ENCODE results near the gene ABCC1.

The ABCC1 gene

DNA sequence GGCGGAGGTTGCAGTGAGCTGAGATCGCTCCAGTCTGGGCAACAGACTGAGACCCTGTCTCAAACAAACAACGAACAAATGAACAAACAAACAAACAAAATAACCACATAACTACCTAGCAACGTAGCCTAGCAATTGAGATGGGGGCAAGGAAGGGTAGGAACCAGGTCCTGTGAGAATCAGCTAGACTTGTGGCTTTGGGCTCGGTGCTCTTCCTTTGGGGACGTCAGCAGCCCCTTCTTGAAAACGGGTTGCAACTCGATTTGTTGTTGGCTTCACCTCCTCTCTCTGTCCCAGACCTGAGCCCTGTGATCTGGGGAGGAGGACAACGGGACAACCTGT is 72.2 kb downstream of the ABCC1 start:
- TF ChIP-seq, protein P1, sequence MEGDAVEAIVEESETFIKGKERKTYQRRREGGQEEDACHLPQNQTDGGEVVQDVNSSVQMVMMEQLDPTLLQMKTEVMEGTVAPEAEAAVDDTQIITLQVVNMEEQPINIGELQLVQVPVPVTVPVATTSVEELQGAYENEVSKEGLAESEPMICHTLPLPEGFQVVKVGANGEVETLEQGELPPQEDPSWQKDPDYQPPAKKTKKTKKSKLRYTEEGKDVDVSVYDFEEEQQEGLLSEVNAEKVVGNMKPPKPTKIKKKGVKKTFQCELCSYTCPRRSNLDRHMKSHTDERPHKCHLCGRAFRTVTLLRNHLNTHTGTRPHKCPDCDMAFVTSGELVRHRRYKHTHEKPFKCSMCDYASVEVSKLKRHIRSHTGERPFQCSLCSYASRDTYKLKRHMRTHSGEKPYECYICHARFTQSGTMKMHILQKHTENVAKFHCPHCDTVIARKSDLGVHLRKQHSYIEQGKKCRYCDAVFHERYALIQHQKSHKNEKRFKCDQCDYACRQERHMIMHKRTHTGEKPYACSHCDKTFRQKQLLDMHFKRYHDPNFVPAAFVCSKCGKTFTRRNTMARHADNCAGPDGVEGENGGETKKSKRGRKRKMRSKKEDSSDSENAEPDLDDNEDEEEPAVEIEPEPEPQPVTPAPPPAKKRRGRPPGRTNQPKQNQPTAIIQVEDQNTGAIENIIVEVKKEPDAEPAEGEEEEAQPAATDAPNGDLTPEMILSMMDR (conservative IDR thresholded peaks at IDR 0.05; ENCODE audit: low read depth, low read length): no peak
- no peak overlapping the region for H3K4me2 ChIP-seq
- no peaks in the 10 kb centered on the region for H3K27me3 ChIP-seq (ENCODE audit: insufficient read depth, low read depth)
- H3K36me3 ChIP-seq (ENCODE audit: insufficient read depth): peaks cover 3% of the 10 kb centered on the region; the same call in 1 of the 2 replicates
- H3K79me2 ChIP-seq (ENCODE audit: insufficient read depth, low read depth): no peaks in the 10 kb centered on the region
- H3K4me3 ChIP-seq (IDR thresholded peaks at IDR 0.05; ENCODE audit: insufficient read depth, low read depth, low read length): no peak overlapping the region
- H3K4me1 ChIP-seq (ENCODE audit: low read depth, poor library complexity, severe bottlenecking): peaks cover 21% of the 10 kb centered on the region
- no peak overlapping the region for H3K27ac ChIP-seq
- no peak overlapping the region for H3K9ac ChIP-seq
- H4K20me1 ChIP-seq (ENCODE audit: insufficient read depth): no peaks in the 10 kb centered on the region
- H2AFZ ChIP-seq (ENCODE audit: low read depth): no peak overlapping the region

- H3K27ac ChIP-seq: no peak overlapping the region
- TF ChIP-seq, protein P1 (conservative IDR thresholded peaks at IDR 0.05; ENCODE audit: low read depth, low read length): no peak
- no peaks in the 10 kb centered on the region for H4K20me1 ChIP-seq (ENCODE audit: insufficient read depth)
- no peaks in the 10 kb centered on the region for H3K27me3 ChIP-seq (ENCODE audit: insufficient read depth, low read depth)
- H2AFZ ChIP-seq (ENCODE audit: low read depth): no peak overlapping the region
- H3K4me3 ChIP-seq (IDR thresholded peaks at IDR 0.05; ENCODE audit: insufficient read depth, low read depth, low read length): no peak overlapping the region
- H3K79me2 ChIP-seq (ENCODE audit: insufficient read depth, low read depth): no peaks in the 10 kb centered on the region
- H3K4me2 ChIP-seq: no peak overlapping the region
- no peak overlapping the region for H3K9ac ChIP-seq
- peaks cover 21% of the 10 kb centered on the region for H3K4me1 ChIP-seq (ENCODE audit: low read depth, poor library complexity, severe bottlenecking)
- H3K36me3 ChIP-seq (ENCODE audit: insufficient read depth): peaks cover 3% of the 10 kb centered on the region; the same call in 1 of the 2 replicates
Measured at GRCh38 chr16:16021988-16022682, 72.7 kb downstream of the ABCC1 start.

- H2AFZ ChIP-seq (ENCODE audit: low read depth): no peak overlapping the region
- H3K9ac ChIP-seq: no peak overlapping the region
- TF ChIP-seq, protein P1 (conservative IDR thresholded peaks at IDR 0.05; ENCODE audit: low read depth, low read length): no peak
- H4K20me1 ChIP-seq (ENCODE audit: insufficient read depth): no peaks in the 10 kb centered on the region
- peaks cover 21% of the 10 kb centered on the region for H3K4me1 ChIP-seq (ENCODE audit: low read depth, poor library complexity, severe bottlenecking)
- no peak overlapping the region for H3K4me3 ChIP-seq (IDR thresholded peaks at IDR 0.05; ENCODE audit: insufficient read depth, low read depth, low read length)
- no peak overlapping the region for H3K4me2 ChIP-seq
- H3K27ac ChIP-seq: no peak overlapping the region
- H3K79me2 ChIP-seq (ENCODE audit: insufficient read depth, low read depth): no peaks in the 10 kb centered on the region
- no peaks in the 10 kb centered on the region for H3K27me3 ChIP-seq (ENCODE audit: insufficient read depth, low read depth)
- peaks cover 3% of the 10 kb centered on the region; the same call in 1 of the 2 replicates for H3K36me3 ChIP-seq (ENCODE audit: insufficient read depth)
Measured at GRCh38 chr16:16022683-16023064, 73.3 kb downstream of the ABCC1 start.

- peaks cover 21% of the 10 kb centered on the region for H3K4me1 ChIP-seq (ENCODE audit: low read depth, poor library complexity, severe bottlenecking)
Measured at GRCh38 chr16:16025214-16025968, 76.0 kb downstream of the ABCC1 start.

More at GRCh38 chr16:16025214-16025968, 76.0 kb downstream of the ABCC1 start:
- no peaks in the 10 kb centered on the region; the same call in 1 of the 2 replicates for H4K20me1 ChIP-seq (ENCODE audit: insufficient read depth)
- no peak overlapping the region for H3K9ac ChIP-seq
- no peak overlapping the region for H3K4me3 ChIP-seq (IDR thresholded peaks at IDR 0.05; ENCODE audit: insufficient read depth, low read depth, low read length)
- no peak overlapping the region; the same call in 1 of the 2 replicates for H3K4me2 ChIP-seq
- H2AFZ ChIP-seq (ENCODE audit: low read depth): no peak overlapping the region
- H3K27me3 ChIP-seq (ENCODE audit: insufficient read depth, low read depth): no peaks in the 10 kb centered on the region
- TF ChIP-seq, protein P1 (conservative IDR thresholded peaks at IDR 0.05; ENCODE audit: low read depth, low read length): no peak
- peak overlapping the region; percentile 9; the same call in 1 of the 2 replicates for H3K27ac ChIP-seq
- H3K36me3 ChIP-seq (ENCODE audit: insufficient read depth): no peaks in the 10 kb centered on the region
- H3K79me2 ChIP-seq (ENCODE audit: insufficient read depth, low read depth): no peaks in the 10 kb centered on the region
